WTC11 (cell line): ENCODE measurements around the gene TAF4. TPM values are rescaled to one million over a fixed set of nuclear protein-coding genes. Genes with fewer than 3 reads are reported as not detected.

Source experiments
- ATAC-seq: fragments of 200-7000 bp; cut with Tn5 transposase; 2 replicates; pipeline ENCODE4 v1.10.0; 2021; ENCODE audit warnings: mild to moderate bottlenecking, moderate library complexity
- CTCF ChIA-PET: fragments of 300-600 bp; sonication (Branson Sonifier 250); formaldehyde crosslinking; loops from one replicate; lab custom pipeline; 2021; ENCODE audit warnings: antibody characterized with exemption; lab: Charles Lee
- POLR2A ChIA-PET: fragments of 350-600 bp; sonication (Branson Sonifier 250); formaldehyde crosslinking; loops from one replicate; lab custom pipeline; 2021; ENCODE audit warnings: antibody characterized with exemption; lab: Charles Lee
- DNase-seq: peaks from one replicate; pipeline ENCODE4 v3.0.0; 2021; ENCODE audit warnings: low spot score
- H3K27ac Mint-ChIP-seq: 2 replicates; pipeline ENCODE4 v1.8.0; 2021; ENCODE audit warnings: mixed read lengths
- H3K27me3 Mint-ChIP-seq: 2 replicates; pipeline ENCODE4 v1.8.0; 2021; ENCODE audit warnings: low read depth, mild to moderate bottlenecking, moderate library complexity, mixed read lengths
- H3K36me3 Mint-ChIP-seq: 2 replicates; pipeline ENCODE4 v1.8.0; 2021; ENCODE audit warnings: mixed read lengths
- H3K4me1 Mint-ChIP-seq: 2 replicates; pipeline ENCODE4 v1.8.0; 2022; ENCODE audit warnings: mixed read lengths
- H3K4me3 Mint-ChIP-seq: 2 replicates; pipeline ENCODE4 v1.8.0; 2021; ENCODE audit warnings: mild to moderate bottlenecking, moderate library complexity, mixed read lengths
- H3K9me3 Mint-ChIP-seq: 2 replicates; pipeline ENCODE4 v1.8.0; 2021; ENCODE audit warnings: mixed read lengths
- CBFB ChIP-seq: sonication (generic); formaldehyde crosslinking; IDR thresholded peaks from 2 replicates; pipeline ENCODE4 v1.8.1; 2022; ENCODE audit warnings: mild to moderate bottlenecking, low read depth, missing genetic modification reagents
- CREM ChIP-seq: sonication (generic); formaldehyde crosslinking; IDR thresholded peaks from 2 replicates; pipeline ENCODE4 v1.8.1; 2022; ENCODE audit warnings: mild to moderate bottlenecking, missing genetic modification reagents, moderate library complexity
- EMX1 ChIP-seq: fragments of 250-450 bp; sonication (Bioruptor Pico); IDR thresholded peaks from 2 replicates; pipeline ENCODE4 v1.8.0; 2021; ENCODE audit warnings: mild to moderate bottlenecking
- FOXP1 ChIP-seq: sonication (generic); formaldehyde crosslinking; IDR thresholded peaks from 2 replicates; pipeline ENCODE4 v1.8.0; 2022; ENCODE audit warnings: missing genetic modification reagents, mild to moderate bottlenecking, moderate library complexity, borderline replicate concordance
- GABPB1 ChIP-seq: sonication (generic); formaldehyde crosslinking; IDR thresholded peaks from 2 replicates; pipeline ENCODE4 v1.8.1; 2023; ENCODE audit warnings: mild to moderate bottlenecking, missing genetic modification reagents
- GTF2I ChIP-seq: fragments of 250-450 bp; sonication (Bioruptor Pico); conservative IDR thresholded peaks from 2 replicates; pipeline ENCODE4 v1.4.0; 2021; ENCODE audit warnings: mild to moderate bottlenecking
- IRF2 ChIP-seq: sonication (generic); formaldehyde crosslinking; IDR thresholded peaks from 2 replicates; pipeline ENCODE4 v1.8.0; 2022; ENCODE audit warnings: low read depth, missing genetic modification reagents, borderline replicate concordance
- MXD4 ChIP-seq: fragments of 250-450 bp; sonication (Bioruptor Pico); IDR thresholded peaks from 2 replicates; pipeline ENCODE4 v1.8.0; 2021; ENCODE audit warnings: mild to moderate bottlenecking, moderate library complexity, borderline replicate concordance
- NFATC4 ChIP-seq: fragments of 250-450 bp; sonication (Bioruptor Pico); IDR thresholded peaks from 2 replicates; pipeline ENCODE4 v1.9.0; 2021; ENCODE audit warnings: mild to moderate bottlenecking
- NR1H2 ChIP-seq: sonication (generic); formaldehyde crosslinking; IDR thresholded peaks from 2 replicates; pipeline ENCODE4 v1.9.0; 2021; ENCODE audit warnings: mild to moderate bottlenecking, moderate library complexity, missing genetic modification reagents
- RELA ChIP-seq: sonication (generic); formaldehyde crosslinking; IDR thresholded peaks from 2 replicates; pipeline ENCODE4 v1.8.1; 2022; ENCODE audit warnings: missing genetic modification reagents, mild to moderate bottlenecking, borderline replicate concordance
- SMAD4 ChIP-seq: sonication (generic); formaldehyde crosslinking; IDR thresholded peaks from 2 replicates; pipeline ENCODE4 v1.8.0; 2022; ENCODE audit warnings: mild to moderate bottlenecking, missing genetic modification reagents
- TP53 ChIP-seq: sonication (generic); formaldehyde crosslinking; IDR thresholded peaks from 2 replicates; pipeline ENCODE4 v1.8.1; 2023; ENCODE audit warnings: mild to moderate bottlenecking, missing genetic modification reagents
- ZNF138 ChIP-seq: sonication (generic); formaldehyde crosslinking; conservative IDR thresholded peaks from 2 replicates; pipeline ENCODE4 v1.8.1; 2022; ENCODE audit warnings: mild to moderate bottlenecking, moderate library complexity, missing genetic modification reagents
- ZNF263 ChIP-seq: sonication (generic); formaldehyde crosslinking; IDR thresholded peaks from 2 replicates; pipeline ENCODE4 v1.8.1; 2022; ENCODE audit warnings: low read depth, mild to moderate bottlenecking, moderate library complexity, missing genetic modification reagents
- ZNF396 ChIP-seq: fragments of 250-450 bp; sonication (Bioruptor Pico); IDR thresholded peaks from 2 replicates; pipeline ENCODE4 v1.8.0; 2021; ENCODE audit warnings: mild to moderate bottlenecking, moderate library complexity, borderline replicate concordance
- total RNA-seq: library from RNA; stranded (reverse); gene quantifications from 3 replicates; pipeline ENCODE4 v1.2.3, GENCODE V29; 2021
- TF ChIP-seq, protein P1 (sequence below): fragments of 250-450 bp; sonication (Bioruptor Pico); IDR thresholded peaks from 2 replicates; pipeline ENCODE4 v1.9.0; 2021; ENCODE audit warnings: moderate library complexity, mild to moderate bottlenecking, inconsistent platforms, borderline replicate concordance
- TF ChIP-seq, protein P2 (sequence below): sonication (generic); formaldehyde crosslinking; IDR thresholded peaks from 2 replicates; pipeline ENCODE4 v1.8.0; 2022; ENCODE audit warnings: mild to moderate bottlenecking, missing genetic modification reagents
- TF ChIP-seq, protein P3 (sequence below): fragments of 250-450 bp; sonication (Bioruptor Pico); IDR thresholded peaks from 2 replicates; pipeline ENCODE4 v1.8.0; 2021; ENCODE audit warnings: mild to moderate bottlenecking
- TF ChIP-seq, protein P4 (sequence below): fragments of 200-600 bp; IDR thresholded peaks from 2 replicates; pipeline ENCODE4 v1.8.0; 2022; ENCODE audit warnings: antibody characterized with exemption
- TF ChIP-seq, protein P5 (sequence below): sonication (generic); formaldehyde crosslinking; IDR thresholded peaks from 2 replicates; pipeline ENCODE4 v1.8.1; 2023; ENCODE audit warnings: mild to moderate bottlenecking, moderate library complexity, missing genetic modification reagents
- TF ChIP-seq, protein P6 (sequence below): sonication (generic); formaldehyde crosslinking; IDR thresholded peaks from 2 replicates; pipeline ENCODE4 v1.8.1; 2023; ENCODE audit warnings: mild to moderate bottlenecking, missing genetic modification reagents

Gene TAF4
- total RNA-seq, 1 experiment from 2014 or later, result 34.4 TPM

DNA sequence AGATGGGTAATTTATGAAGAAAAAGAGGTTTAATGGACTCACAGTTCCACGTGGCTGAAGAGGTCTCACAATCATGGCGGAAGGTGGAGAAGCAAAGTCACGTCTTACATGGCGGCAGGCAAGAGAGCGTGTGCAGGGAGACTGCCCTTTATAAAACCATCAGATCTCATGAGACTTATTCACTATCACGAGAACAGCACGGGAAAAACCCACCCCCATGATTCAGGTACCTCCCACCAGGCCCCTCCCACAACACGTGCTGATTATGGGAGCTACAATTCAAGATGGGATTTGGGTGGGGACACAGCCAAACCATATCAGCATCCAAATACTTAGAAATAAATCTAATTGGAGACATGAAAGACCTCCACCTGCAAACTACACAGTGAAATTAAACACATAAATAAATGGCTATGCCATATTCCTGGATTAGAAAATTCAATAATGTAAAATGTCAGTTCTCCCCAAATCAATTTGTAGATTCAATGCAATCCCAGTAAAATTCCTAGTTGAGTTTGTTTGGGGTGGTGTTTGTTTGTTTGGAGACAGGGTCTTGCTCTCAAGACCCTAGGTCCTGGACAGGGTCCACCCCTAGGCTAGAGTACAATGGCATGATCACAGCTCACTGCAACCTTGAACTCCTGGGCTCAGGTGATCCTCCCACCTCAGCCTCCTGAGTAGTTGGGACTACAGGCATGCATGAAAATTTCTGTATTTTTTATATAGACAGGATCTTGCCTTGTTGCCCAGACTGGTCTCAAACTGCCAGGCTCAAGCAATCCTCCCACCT is 101.6 kb downstream of the TAF4 start:
- CTCF ChIA-PET, result no interaction called here
- POLR2A ChIA-PET, result no interaction called here
- Mint-ChIP-seq H3K4me1 (peaks cover 14% of the 10 kb centered on the region), H3K27me3 (no peaks in the 10 kb centered on the region), H3K9me3 (no peaks in the 10 kb centered on the region), H3K36me3 (no peaks in the 10 kb centered on the region), H3K4me3 (no peak overlapping the region), H3K27ac (no peak overlapping the region; the same call in 1 of the 2 replicates)
- DNase-seq (no peak), ATAC-seq (no peak)
- no peak for TF ChIP-seq GABPB1 (CRISPR knock-in tag)
- TF ChIP-seq, protein P1, sequence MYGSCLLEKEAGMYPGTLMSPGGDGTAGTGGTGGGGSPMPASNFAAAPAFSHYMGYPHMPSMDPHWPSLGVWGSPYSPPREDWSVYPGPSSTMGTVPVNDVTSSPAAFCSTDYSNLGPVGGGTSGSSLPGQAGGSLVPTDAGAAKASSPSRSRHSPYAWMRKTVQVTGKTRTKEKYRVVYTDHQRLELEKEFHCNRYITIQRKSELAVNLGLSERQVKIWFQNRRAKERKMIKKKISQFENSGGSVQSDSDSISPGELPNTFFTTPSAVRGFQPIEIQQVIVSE (CRISPR knock-in tag), result no peak
- TF ChIP-seq, protein P2, sequence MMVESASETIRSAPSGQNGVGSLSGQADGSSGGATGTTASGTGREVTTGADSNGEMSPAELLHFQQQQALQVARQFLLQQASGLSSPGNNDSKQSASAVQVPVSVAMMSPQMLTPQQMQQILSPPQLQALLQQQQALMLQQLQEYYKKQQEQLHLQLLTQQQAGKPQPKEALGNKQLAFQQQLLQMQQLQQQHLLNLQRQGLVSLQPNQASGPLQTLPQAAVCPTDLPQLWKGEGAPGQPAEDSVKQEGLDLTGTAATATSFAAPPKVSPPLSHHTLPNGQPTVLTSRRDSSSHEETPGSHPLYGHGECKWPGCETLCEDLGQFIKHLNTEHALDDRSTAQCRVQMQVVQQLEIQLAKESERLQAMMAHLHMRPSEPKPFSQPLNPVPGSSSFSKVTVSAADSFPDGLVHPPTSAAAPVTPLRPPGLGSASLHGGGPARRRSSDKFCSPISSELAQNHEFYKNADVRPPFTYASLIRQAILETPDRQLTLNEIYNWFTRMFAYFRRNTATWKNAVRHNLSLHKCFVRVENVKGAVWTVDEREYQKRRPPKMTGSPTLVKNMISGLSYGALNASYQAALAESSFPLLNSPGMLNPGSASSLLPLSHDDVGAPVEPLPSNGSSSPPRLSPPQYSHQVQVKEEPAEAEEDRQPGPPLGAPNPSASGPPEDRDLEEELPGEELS (CRISPR knock-in tag), result no peak
- no peak for TF ChIP-seq CBFB (CRISPR knock-in tag)
- no peak for TF ChIP-seq CREM
- TF ChIP-seq, protein P3, sequence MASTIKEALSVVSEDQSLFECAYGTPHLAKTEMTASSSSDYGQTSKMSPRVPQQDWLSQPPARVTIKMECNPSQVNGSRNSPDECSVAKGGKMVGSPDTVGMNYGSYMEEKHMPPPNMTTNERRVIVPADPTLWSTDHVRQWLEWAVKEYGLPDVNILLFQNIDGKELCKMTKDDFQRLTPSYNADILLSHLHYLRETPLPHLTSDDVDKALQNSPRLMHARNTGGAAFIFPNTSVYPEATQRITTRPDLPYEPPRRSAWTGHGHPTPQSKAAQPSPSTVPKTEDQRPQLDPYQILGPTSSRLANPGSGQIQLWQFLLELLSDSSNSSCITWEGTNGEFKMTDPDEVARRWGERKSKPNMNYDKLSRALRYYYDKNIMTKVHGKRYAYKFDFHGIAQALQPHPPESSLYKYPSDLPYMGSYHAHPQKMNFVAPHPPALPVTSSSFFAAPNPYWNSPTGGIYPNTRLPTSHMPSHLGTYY, result no peak
- no peak for TF ChIP-seq SMAD4
- TF ChIP-seq NFATC4 (CRISPR knock-in tag), result no peak
- no peak for TF ChIP-seq ZNF138 (CRISPR knock-in tag)
- no peak for TF ChIP-seq ZNF396
- no peak for TF ChIP-seq GTF2I (CRISPR knock-in tag)
- TF ChIP-seq NR1H2 (CRISPR knock-in tag), result no peak
- TF ChIP-seq, protein P4, sequence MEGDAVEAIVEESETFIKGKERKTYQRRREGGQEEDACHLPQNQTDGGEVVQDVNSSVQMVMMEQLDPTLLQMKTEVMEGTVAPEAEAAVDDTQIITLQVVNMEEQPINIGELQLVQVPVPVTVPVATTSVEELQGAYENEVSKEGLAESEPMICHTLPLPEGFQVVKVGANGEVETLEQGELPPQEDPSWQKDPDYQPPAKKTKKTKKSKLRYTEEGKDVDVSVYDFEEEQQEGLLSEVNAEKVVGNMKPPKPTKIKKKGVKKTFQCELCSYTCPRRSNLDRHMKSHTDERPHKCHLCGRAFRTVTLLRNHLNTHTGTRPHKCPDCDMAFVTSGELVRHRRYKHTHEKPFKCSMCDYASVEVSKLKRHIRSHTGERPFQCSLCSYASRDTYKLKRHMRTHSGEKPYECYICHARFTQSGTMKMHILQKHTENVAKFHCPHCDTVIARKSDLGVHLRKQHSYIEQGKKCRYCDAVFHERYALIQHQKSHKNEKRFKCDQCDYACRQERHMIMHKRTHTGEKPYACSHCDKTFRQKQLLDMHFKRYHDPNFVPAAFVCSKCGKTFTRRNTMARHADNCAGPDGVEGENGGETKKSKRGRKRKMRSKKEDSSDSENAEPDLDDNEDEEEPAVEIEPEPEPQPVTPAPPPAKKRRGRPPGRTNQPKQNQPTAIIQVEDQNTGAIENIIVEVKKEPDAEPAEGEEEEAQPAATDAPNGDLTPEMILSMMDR, result no peak

DNA sequence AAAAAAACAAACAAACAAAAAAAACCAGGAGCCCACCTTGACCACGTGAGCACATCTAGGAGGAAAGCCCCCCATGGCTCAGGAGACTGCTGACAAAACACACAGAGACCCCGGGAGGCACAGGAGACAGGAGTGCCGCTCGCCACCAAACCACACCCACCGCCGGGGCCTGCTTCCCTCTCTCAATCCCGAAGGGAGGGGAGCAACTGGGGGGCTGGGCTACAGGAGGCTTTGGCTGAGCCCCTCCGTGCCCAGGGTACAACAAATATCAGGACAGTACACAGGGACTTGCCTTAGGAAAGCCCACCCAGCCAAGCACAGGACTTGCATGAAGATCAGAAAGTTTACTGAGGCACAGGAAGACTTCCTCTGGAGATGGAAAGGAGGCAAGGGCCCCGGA is 102.5 kb downstream of the TAF4 start:
- H3K4me1 Mint-ChIP-seq, result peaks cover 13% of the 10 kb centered on the region
- no peak overlapping the region for H3K4me3 Mint-ChIP-seq
- H3K27me3 Mint-ChIP-seq, result no peaks in the 10 kb centered on the region
- ChIA-PET POLR2A (no interaction called here), CTCF (no interaction called here)
- no peak overlapping the region for H3K27ac Mint-ChIP-seq
- H3K9me3 Mint-ChIP-seq, result no peaks in the 10 kb centered on the region
- no peaks in the 10 kb centered on the region for H3K36me3 Mint-ChIP-seq
- ATAC-seq, result no peak
- DNase-seq, result no peak
- TF ChIP-seq ZNF263 (CRISPR knock-in tag), result no peak
- TF ChIP-seq, protein P5, sequence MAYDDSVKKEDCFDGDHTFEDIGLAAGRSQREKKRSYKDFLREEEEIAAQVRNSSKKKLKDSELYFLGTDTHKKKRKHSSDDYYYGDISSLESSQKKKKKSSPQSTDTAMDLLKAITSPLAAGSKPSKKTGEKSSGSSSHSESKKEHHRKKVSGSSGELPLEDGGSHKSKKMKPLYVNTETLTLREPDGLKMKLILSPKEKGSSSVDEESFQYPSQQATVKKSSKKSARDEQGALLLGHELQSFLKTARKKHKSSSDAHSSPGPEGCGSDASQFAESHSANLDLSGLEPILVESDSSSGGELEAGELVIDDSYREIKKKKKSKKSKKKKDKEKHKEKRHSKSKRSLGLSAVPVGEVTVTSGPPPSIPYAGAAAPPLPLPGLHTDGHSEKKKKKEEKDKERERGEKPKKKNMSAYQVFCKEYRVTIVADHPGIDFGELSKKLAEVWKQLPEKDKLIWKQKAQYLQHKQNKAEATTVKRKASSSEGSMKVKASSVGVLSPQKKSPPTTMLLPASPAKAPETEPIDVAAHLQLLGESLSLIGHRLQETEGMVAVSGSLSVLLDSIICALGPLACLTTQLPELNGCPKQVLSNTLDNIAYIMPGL (CRISPR knock-in tag), result no peak
- TF ChIP-seq TP53 (CRISPR knock-in tag), result no peak
- no peak for TF ChIP-seq EMX1 (CRISPR knock-in tag)
- no peak for TF ChIP-seq MXD4
- no peak for TF ChIP-seq IRF2
- TF ChIP-seq, protein P6, sequence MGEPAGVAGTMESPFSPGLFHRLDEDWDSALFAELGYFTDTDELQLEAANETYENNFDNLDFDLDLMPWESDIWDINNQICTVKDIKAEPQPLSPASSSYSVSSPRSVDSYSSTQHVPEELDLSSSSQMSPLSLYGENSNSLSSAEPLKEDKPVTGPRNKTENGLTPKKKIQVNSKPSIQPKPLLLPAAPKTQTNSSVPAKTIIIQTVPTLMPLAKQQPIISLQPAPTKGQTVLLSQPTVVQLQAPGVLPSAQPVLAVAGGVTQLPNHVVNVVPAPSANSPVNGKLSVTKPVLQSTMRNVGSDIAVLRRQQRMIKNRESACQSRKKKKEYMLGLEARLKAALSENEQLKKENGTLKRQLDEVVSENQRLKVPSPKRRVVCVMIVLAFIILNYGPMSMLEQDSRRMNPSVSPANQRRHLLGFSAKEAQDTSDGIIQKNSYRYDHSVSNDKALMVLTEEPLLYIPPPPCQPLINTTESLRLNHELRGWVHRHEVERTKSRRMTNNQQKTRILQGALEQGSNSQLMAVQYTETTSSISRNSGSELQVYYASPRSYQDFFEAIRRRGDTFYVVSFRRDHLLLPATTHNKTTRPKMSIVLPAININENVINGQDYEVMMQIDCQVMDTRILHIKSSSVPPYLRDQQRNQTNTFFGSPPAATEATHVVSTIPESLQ, result no peak
- no peak for TF ChIP-seq RELA (CRISPR knock-in tag)
- TF ChIP-seq FOXP1 (CRISPR knock-in tag), result no peak
